Measurements from ENCODE around the gene DTNBP1.

DTNBP1 gene

DNA sequence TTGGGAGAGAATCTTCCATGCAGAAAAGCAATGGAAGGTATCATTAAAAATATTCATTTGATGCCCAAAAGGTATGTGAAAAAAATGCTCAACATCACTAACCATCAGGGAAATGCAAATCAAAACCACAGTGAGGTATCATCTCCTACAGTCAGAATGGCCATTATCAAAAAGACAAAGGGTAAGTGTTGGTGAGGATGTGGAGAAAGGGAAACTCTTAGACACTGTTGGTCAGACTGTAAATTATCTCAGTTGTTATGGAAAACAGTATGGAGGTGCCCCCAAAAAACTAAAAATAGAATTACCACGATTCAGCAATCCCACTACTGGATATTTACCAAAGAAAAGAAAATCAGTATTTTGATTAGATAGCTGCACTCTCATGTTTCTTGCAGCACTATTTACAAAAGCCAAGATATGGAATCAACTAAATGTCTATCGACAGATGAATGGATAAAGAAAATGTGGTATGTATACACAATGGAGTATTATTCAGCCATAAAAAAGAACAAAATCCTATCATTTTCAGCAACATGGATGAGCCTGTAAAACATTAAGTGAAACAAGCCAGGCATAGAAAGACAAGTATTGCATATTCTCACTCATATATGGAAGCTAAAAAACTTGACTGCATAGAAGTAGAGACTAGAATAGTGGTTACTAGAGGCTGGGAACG is 84.0 kb downstream of the DTNBP1 start:
- Histone ChIP-seq H3K9ac (ENCODE audit: low read length) (no peak overlapping the region), H3K4me3 (ENCODE audit: low read length) (no peak overlapping the region), H3K9me3 (ENCODE audit: control insufficient read depth, low read length) (no peaks in the 10 kb centered on the region), H3K36me3 (ENCODE audit: control insufficient read depth, insufficient read depth, low read length) (no peaks in the 10 kb centered on the region), H3K27me3 (ENCODE audit: control insufficient read depth, insufficient read depth, low read length) (no peaks in the 10 kb centered on the region), H3K4me1 (ENCODE audit: control insufficient read depth, insufficient read depth, low read length) (peaks cover 10% of the 10 kb centered on the region)

DNA sequence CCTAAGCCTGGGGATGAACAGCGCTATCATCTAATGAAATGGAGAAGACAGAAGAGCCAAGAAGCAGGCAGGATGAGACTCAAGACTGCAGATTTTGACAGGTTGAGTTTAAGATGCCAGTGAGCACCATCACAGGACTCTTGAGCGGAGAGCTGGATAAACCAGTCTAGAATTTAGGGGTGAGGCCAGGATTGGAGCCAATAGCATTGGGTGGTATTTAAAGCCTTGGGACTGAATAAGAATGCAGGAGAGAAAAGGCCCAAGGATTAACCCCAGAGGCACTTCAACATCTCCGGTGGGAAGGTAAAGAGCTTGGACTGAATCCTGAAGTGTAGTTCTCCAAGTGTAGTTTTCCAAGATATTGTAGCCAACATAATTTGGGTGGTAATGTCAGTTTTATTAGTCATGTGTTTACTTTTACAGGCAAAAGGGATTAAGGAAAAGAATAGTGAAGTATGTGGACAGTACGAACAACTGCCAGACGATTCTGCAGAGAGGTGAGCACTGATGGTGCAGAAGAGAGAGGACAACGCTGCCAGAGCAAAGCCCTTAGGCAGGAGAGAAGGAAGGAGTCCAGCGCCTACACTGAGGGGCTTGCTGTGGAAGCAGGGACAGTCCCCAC is 85.2 kb downstream of the DTNBP1 start:
- H3K4me3 ChIP-seq (ENCODE audit: low read length), result no peak overlapping the region
- no peaks in the 10 kb centered on the region for H3K9me3 ChIP-seq (ENCODE audit: control insufficient read depth, low read length)
- no peak overlapping the region for H3K9ac ChIP-seq (ENCODE audit: low read length)
- H3K4me1 ChIP-seq (ENCODE audit: control insufficient read depth, insufficient read depth, low read length), result peaks cover 10% of the 10 kb centered on the region
- no peaks in the 10 kb centered on the region for H3K27me3 ChIP-seq (ENCODE audit: control insufficient read depth, insufficient read depth, low read length)
- H3K36me3 ChIP-seq (ENCODE audit: control insufficient read depth, insufficient read depth, low read length), result no peaks in the 10 kb centered on the region

DNA sequence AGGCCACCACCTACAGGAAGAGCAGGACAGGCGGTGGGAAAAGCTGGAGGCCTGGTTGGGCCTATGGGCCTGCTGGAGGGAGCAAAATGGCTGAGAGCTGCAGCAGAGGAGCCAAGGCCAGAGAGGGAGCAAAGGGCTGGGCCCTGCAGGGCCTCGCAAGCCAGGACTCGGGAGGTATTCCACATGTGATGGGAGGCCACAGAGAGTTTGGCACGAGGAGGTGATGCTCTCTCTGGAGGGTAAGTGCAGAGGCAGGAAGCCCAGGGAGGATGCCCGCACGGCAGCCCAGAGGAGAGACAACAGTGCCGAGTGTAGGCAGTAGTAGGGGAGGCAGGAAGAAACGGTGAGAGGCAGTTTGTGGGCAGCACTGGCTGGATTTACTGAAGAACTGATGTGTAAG is 85.7 kb downstream of the DTNBP1 start:
- no peak overlapping the region for H3K4me3 ChIP-seq (ENCODE audit: low read length)

DNA sequence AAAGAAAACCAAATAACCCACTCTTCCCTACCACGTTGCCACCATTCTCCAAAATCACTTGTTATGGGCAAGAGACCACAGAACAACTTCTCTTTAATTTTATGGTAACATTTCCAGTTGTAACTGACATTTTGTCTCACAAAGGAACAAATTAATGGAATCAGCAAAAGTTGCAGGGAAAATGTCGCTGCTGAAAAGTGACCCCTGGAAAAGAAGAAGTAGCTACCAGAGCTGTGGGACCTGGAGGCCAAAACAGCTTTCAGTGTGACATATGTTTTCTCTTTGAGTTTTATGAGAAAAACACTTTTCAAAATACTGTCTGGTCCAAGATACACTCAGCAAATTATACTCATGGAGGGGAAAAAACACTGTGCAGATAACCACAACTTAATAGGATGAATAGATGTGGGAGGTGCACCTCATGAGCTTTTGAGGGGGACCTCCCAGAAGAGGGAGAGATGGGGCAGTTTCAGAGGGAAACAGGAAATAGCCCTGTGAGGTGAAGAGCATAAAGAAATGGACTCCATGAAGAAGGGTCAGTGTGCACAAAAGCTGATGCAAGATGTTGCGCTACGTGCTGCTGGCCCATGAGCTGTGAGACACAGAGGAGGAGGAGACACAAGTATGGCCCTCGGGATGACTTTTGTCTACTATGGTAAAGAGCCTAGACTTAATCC is 87.3 kb downstream of the DTNBP1 start:
- Histone ChIP-seq H3K4me1 (ENCODE audit: control insufficient read depth, insufficient read depth, low read length) (peaks cover 10% of the 10 kb centered on the region), H3K27me3 (ENCODE audit: control insufficient read depth, insufficient read depth, low read length) (no peaks in the 10 kb centered on the region), H3K9ac (ENCODE audit: low read length) (no peak overlapping the region), H3K4me3 (ENCODE audit: low read length) (no peak overlapping the region), H3K36me3 (ENCODE audit: control insufficient read depth, insufficient read depth, low read length) (no peaks in the 10 kb centered on the region), H3K9me3 (ENCODE audit: control insufficient read depth, low read length) (no peaks in the 10 kb centered on the region)

More for the DNA sequence above, 85.7 kb downstream of the DTNBP1 start:
- H3K4me1 ChIP-seq (ENCODE audit: control insufficient read depth, insufficient read depth, low read length), result peaks cover 10% of the 10 kb centered on the region
- H3K9me3 ChIP-seq (ENCODE audit: control insufficient read depth, low read length), result no peaks in the 10 kb centered on the region
- no peaks in the 10 kb centered on the region for H3K36me3 ChIP-seq (ENCODE audit: control insufficient read depth, insufficient read depth, low read length)
- no peaks in the 10 kb centered on the region for H3K27me3 ChIP-seq (ENCODE audit: control insufficient read depth, insufficient read depth, low read length)
- H3K9ac ChIP-seq (ENCODE audit: low read length), result no peak overlapping the region

DNA sequence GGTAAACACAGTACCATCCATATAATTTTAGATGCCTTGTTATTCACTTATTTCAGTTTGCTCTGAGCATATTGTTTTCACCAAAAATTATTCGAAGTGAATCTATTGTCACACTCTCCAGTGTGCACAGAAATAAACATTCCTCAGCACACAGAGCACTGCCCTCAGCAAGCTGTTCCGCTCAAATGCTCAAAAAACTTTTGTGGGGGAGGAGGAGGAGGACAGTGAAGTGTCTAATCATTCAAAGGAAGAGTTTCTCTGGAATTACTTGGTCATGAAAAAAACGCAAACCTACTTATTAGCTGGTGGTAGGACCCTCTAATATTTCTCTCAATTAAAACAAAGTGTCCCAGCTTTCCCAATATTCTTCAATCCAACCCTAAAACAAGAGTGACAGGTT is 88.3 kb downstream of the DTNBP1 start:
- Histone ChIP-seq H3K9ac (ENCODE audit: low read length) (no peak overlapping the region), H3K4me3 (ENCODE audit: low read length) (no peak overlapping the region), H3K36me3 (ENCODE audit: control insufficient read depth, insufficient read depth, low read length) (no peaks in the 10 kb centered on the region)

DNA sequence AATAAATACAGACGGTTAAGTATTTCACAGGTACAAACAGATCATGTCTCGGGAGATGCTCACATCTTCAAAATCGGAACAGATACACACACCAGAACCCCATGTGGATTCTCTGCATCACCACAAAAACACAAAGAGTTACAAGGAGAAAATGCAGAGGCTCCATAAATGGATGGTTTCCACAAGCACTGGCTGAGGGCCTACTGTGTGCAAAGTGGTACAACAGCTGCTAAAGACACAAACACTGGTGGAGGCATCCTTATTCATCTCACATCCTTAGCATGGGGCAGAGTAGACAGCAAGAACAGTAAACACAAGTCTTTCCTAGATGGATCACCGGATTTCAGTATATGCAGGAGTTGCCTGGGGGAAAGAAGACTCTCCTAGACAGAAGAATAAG is 88.8 kb downstream of the DTNBP1 start:
- no peak overlapping the region for H3K9ac ChIP-seq (ENCODE audit: low read length)
- no peaks in the 10 kb centered on the region for H3K36me3 ChIP-seq (ENCODE audit: control insufficient read depth, insufficient read depth, low read length)
- no peaks in the 10 kb centered on the region for H3K9me3 ChIP-seq (ENCODE audit: control insufficient read depth, low read length)
- H3K27me3 ChIP-seq (ENCODE audit: control insufficient read depth, insufficient read depth, low read length), result no peaks in the 10 kb centered on the region
- no peak overlapping the region for H3K4me3 ChIP-seq (ENCODE audit: low read length)
- H3K4me1 ChIP-seq (ENCODE audit: control insufficient read depth, insufficient read depth, low read length), result peaks cover 10% of the 10 kb centered on the region

More for the DNA sequence above, 88.3 kb downstream of the DTNBP1 start:
- no peaks in the 10 kb centered on the region for H3K27me3 ChIP-seq (ENCODE audit: control insufficient read depth, insufficient read depth, low read length)
- peaks cover 10% of the 10 kb centered on the region for H3K4me1 ChIP-seq (ENCODE audit: control insufficient read depth, insufficient read depth, low read length)
- no peaks in the 10 kb centered on the region for H3K9me3 ChIP-seq (ENCODE audit: control insufficient read depth, low read length)

DNA sequence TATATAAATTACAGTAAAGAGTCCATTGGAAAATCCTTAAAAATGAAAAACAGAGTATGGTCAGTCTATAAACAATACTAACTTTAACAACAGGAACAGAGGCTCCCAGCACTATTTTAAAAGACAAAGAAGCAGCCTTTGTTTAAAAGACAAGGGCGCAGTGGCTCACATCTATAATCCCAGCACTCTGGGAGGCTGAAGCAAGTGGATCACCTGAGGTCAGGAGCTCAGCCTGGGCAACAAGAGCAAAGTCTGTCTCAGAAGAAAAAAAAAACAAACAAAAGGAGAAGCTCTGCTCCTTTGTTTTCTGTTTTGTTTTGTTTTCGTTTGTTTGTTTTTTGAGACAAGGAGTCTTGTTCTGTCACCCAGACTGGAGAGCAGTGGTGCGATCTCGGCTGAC is 89.4 kb downstream of the DTNBP1 start:
- Histone ChIP-seq H3K4me3 (ENCODE audit: low read length) (no peak overlapping the region), H3K9ac (ENCODE audit: low read length) (no peak overlapping the region), H3K27me3 (ENCODE audit: control insufficient read depth, insufficient read depth, low read length) (no peaks in the 10 kb centered on the region), H3K36me3 (ENCODE audit: control insufficient read depth, insufficient read depth, low read length) (no peaks in the 10 kb centered on the region), H3K9me3 (ENCODE audit: control insufficient read depth, low read length) (no peaks in the 10 kb centered on the region), H3K4me1 (ENCODE audit: control insufficient read depth, insufficient read depth, low read length) (peaks cover 10% of the 10 kb centered on the region)

DNA sequence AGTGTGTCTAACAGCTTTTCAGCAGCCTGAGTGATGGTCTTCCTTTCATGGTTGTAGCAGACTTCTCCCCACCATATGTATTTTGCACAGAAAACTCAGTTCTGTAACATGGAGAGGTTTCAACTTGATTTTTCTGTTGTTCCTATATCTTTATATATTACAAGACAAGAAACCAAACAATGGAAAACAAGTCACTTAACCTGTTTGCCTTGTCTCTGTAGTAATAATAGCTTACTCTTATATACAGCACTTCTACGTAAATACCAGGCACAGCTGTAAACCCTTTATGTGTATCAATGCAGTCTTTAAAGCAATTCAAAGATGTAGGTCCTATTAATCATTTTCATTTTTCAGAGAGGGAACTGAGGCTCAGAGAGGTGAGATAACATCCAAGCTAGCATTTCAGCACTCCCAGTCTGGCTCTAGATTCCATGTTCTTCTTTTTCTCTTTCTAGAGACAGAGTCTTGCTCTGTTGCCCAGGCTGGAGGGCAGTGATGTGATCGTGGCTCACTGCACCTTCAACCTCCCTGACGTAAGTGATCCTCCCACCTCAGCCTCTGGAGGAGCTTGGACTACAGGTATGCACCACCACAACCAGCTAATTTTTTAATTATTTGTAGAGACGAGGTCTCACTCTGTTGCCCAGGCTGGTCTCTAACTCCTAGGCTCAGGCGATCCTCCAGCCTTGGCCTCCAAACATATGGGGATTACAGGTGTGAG is 90.4 kb downstream of the DTNBP1 start:
- Histone ChIP-seq H3K9ac (ENCODE audit: low read length) (no peak overlapping the region), H3K9me3 (ENCODE audit: control insufficient read depth, low read length) (no peaks in the 10 kb centered on the region), H3K27me3 (ENCODE audit: control insufficient read depth, insufficient read depth, low read length) (no peaks in the 10 kb centered on the region), H3K4me3 (ENCODE audit: low read length) (no peak overlapping the region), H3K4me1 (ENCODE audit: control insufficient read depth, insufficient read depth, low read length) (peaks cover 2% of the 10 kb centered on the region), H3K36me3 (ENCODE audit: control insufficient read depth, insufficient read depth, low read length) (no peaks in the 10 kb centered on the region)

DNA sequence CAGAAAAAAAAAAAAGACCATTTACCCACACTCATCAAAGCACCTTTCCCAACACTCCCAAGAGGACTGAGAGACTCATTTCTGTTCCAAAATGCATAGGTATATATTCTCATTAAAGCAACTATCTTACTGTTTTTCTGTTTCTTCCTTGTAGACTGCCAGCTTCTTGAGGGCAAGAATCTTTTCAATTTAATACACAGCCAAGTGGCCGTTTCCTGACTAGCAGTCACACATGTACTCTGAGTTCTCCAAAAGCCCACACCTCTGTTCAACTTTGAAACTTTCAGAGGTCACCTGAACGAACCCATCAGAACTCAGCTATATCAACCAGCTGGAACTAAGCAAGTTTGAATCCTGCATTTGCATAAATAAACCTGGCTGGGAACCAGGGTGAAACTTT is 92.7 kb downstream of the DTNBP1 start:
- Histone ChIP-seq H3K9ac (ENCODE audit: low read length) (no peak overlapping the region), H3K36me3 (ENCODE audit: control insufficient read depth, insufficient read depth, low read length) (no peaks in the 10 kb centered on the region), H3K4me1 (ENCODE audit: control insufficient read depth, insufficient read depth, low read length) (no peaks in the 10 kb centered on the region), H3K27me3 (ENCODE audit: control insufficient read depth, insufficient read depth, low read length) (no peaks in the 10 kb centered on the region), H3K9me3 (ENCODE audit: control insufficient read depth, low read length) (no peaks in the 10 kb centered on the region), H3K4me3 (ENCODE audit: low read length) (no peak overlapping the region)

DNA sequence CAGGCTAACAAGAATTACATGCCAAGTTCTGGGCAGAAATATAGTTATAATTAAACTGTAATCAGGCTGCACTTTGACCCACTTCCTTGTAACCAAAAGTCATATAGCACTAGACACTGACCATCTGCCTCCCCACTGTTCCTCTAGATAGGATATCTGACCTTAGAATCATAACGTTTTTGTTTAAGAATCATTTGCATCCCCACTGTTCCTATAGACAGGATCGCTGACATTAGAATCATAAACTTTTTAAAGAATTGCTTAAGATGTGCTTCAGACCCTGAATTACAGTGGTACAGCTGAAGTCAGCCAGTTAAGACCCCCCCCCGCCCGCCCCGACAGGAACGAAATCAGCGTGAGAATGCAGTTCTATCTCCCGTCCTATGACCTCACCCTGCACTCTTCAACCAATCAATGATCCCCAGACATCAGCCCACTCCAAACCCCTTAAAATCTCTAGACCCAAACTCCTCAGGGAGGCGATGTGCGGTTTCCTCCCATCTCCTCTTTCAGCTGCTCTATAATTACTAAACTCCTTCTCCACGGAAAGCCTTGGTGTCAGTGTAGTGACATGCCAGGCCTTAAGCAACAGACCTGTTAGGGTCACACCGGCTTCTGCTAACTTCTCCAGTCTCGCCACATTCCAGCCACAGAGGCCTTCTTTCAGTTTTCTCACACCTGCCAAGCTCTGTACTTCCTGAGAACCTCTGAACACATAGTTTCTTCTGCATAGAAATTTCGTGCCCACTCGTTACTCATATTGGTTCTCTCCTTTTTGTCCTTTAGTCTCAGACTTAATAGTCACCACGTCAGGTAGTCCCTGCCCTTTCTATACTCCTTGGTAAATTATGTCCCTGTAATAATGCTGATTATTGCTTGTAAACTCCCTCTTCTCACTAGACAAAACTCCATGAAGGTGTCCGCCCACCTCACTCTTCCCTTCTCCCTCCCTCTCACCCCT is 93.5 kb downstream of the DTNBP1 start:
- H3K4me3 ChIP-seq (ENCODE audit: low read length), result no peak overlapping the region
- H3K9me3 ChIP-seq (ENCODE audit: control insufficient read depth, low read length), result no peaks in the 10 kb centered on the region

DNA sequence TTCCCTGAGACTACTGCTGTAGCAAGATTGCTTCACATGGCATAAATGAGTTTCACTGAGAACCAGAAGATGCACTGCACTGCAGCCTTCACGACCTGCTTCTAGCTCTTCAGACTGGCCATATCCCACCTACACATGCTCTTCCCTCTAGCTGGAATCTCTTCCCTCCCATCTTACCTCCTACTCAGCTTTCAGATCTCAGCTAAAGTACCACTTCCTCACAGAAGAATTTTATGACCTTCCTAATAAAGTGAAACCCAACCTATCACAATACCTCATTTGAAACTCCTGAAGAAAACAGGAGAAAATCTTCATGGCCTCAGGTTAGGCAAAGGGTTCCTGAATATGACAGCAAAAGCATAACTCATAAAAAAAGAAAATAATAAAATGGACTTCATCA is 99.9 kb downstream of the DTNBP1 start:
- no peaks in the 10 kb centered on the region for H3K4me1 ChIP-seq (ENCODE audit: control insufficient read depth, insufficient read depth, low read length)

More for the DNA sequence above, 93.5 kb downstream of the DTNBP1 start:
- Histone ChIP-seq H3K27me3 (ENCODE audit: control insufficient read depth, insufficient read depth, low read length) (no peaks in the 10 kb centered on the region), H3K9ac (ENCODE audit: low read length) (no peak overlapping the region), H3K36me3 (ENCODE audit: control insufficient read depth, insufficient read depth, low read length) (no peaks in the 10 kb centered on the region), H3K4me1 (ENCODE audit: control insufficient read depth, insufficient read depth, low read length) (no peaks in the 10 kb centered on the region)

More for the DNA sequence above, 99.9 kb downstream of the DTNBP1 start:
- H3K27me3 ChIP-seq (ENCODE audit: control insufficient read depth, insufficient read depth, low read length), result no peaks in the 10 kb centered on the region
- no peak overlapping the region for H3K9ac ChIP-seq (ENCODE audit: low read length)
- no peaks in the 10 kb centered on the region for H3K9me3 ChIP-seq (ENCODE audit: control insufficient read depth, low read length)
- no peak overlapping the region for H3K4me3 ChIP-seq (ENCODE audit: low read length)
- no peaks in the 10 kb centered on the region for H3K36me3 ChIP-seq (ENCODE audit: control insufficient read depth, insufficient read depth, low read length)
